Activated CD4-positive, alpha-beta T cell treated with anti-CD3 and anti-CD28 coated beads, Interleukin-2, amount 10 ng/mL, durations not matched to agents 24 days and 14 days (primary cell): Measurements from ENCODE around the gene FOXD2. TPM values are rescaled to one million over a fixed set of nuclear protein-coding genes. Genes with fewer than 3 reads are reported as not detected.

Experiments used
- DNase-seq: peaks from one replicate; pipeline ENCODE4 v3.0.0; 2022
- H3K27ac Mint-ChIP-seq: one replicate; pipeline ENCODE4 v1.8.0; 2022; ENCODE audit warnings: mild to moderate bottlenecking, mixed read lengths
- H3K27me3 Mint-ChIP-seq: one replicate; pipeline ENCODE4 v1.8.0; 2022; ENCODE audit warnings: mixed read lengths
- H3K36me3 Mint-ChIP-seq: one replicate; pipeline ENCODE4 v1.8.0; 2022; ENCODE audit warnings: low read depth, mild to moderate bottlenecking, mixed read lengths
- H3K4me1 Mint-ChIP-seq: one replicate; pipeline ENCODE4 v1.8.0; 2021; ENCODE audit warnings: mixed read lengths
- H3K4me3 Mint-ChIP-seq: one replicate; pipeline ENCODE4 v1.8.0; 2022; ENCODE audit warnings: mild to moderate bottlenecking, moderate library complexity, mixed read lengths
- H3K9me3 Mint-ChIP-seq: one replicate; pipeline ENCODE4 v1.8.0; 2021; ENCODE audit warnings: mixed read lengths
- intact Hi-C: fragments of 100-400 bp; cut with micrococcal nuclease; formaldehyde crosslinking; loops from one replicate; pipeline ENCODE4 v1.15.1; 2023
- total RNA-seq: library from RNA; stranded (reverse); gene quantifications from 2 replicates; pipeline ENCODE4 v1.2.3, GENCODE V29; 2022

The FOXD2 gene
- total RNA-seq, 1 donor from 2014 or later = 0.07 TPM

DNA sequence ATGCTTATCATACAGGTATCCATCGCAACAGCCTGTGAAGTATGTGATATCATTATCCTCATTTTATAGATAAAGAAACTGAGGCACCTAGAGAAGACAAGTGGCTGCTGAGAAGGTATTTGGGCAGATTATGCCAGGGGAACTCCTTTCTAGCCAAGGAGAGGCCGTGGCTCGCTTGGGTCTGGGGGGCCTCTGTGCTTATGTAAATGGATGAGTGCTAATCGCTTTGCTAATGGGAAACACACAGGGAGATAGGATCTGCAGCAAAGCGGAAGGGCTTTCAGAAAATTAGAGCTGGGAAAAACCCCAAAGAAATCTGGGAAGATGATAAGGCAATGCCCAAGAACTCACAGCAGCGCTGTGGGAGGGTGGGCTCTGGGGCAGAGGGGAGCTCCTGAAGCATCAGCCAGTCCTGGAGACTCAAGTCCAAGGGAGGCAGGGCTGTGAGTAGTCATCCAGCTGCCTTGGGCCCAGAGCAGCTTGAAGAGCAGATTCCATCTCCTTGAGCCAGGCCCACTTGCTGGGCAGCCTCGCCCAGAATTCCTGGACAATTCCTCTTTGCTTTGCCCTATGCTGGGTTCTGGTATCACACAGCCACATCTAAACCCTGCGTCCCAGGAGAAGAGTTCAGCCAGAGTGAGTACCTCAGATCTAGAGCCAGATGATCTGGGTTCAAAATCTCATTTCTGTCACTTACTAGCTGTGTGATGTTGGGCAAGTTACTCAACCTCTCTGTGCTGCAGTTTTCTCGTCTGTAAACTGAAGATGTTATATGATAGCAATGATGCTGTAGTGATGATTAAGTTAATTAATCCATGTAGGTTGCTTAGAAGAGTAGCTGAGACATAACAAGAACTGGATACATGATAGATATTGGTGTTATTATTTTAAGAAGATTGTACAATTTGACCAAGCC, 36.7 kb downstream of the FOXD2 start:
- no peaks in the 10 kb centered on the region for H3K9me3 Mint-ChIP-seq
- H3K4me1 Mint-ChIP-seq = no peaks in the 10 kb centered on the region
- no peak for DNase-seq
- H3K4me3 Mint-ChIP-seq = no peak overlapping the region
- peaks cover 9% of the 10 kb centered on the region for H3K27me3 Mint-ChIP-seq
- no peak overlapping the region for H3K27ac Mint-ChIP-seq
- no peaks in the 10 kb centered on the region for H3K36me3 Mint-ChIP-seq
- intact Hi-C loops = no loop called here

DNA sequence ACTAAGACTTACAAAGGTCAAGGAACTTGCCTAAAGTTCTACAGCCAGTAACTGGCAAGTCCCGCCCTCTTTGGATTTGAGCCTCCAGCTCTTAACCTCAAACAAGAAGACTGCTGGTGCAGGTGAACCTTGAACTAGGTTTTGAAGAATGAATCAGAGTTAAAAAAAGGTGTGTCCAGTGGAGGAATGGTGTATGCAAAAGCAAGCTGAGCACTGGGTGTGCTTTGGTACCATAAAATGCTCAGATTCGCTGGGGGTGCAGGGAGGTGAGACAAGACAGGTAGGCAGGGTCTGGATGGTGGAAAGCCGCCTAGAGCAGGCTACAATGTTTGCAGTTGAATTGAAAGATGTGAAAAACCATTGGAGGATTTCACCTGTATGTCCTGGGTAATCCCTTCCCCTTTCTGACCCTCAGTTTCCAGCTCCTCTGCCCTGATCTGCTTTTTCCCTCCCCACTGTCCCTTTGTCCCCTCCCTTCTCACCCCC, 39.8 kb downstream of the FOXD2 start:
- H3K27me3 Mint-ChIP-seq = no peaks in the 10 kb centered on the region
- H3K9me3 Mint-ChIP-seq = no peaks in the 10 kb centered on the region
- H3K27ac Mint-ChIP-seq = no peak overlapping the region
- H3K36me3 Mint-ChIP-seq = no peaks in the 10 kb centered on the region
- H3K4me3 Mint-ChIP-seq = no peak overlapping the region
- intact Hi-C loops = no loop called here
- H3K4me1 Mint-ChIP-seq = no peaks in the 10 kb centered on the region
- no peak for DNase-seq

DNA sequence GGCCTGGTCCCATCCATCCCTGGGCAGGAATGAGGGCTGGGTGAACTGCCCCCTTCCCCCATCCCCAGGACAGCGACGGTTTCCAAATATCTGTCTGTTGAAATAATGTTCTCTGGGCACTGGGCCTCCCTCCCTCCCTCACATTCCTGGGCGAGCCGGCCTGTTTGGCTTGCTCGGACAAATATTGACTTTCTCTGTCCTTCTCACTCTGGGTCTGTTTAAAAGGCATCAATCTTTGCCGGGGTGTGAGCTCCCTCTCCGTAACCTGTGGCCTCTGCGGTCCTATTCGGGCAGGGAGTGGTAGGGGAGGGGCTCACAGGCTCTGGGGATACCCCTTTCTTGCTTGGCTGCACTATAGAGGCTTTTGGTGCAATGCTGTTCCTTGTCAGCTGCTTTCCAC, 40.2 kb downstream of the FOXD2 start:
- no peaks in the 10 kb centered on the region for H3K27me3 Mint-ChIP-seq
- intact Hi-C loops = no loop called here
- no peak for DNase-seq
- no peaks in the 10 kb centered on the region for H3K36me3 Mint-ChIP-seq
- no peaks in the 10 kb centered on the region for H3K4me1 Mint-ChIP-seq
- H3K27ac Mint-ChIP-seq = no peak overlapping the region
- no peak overlapping the region for H3K4me3 Mint-ChIP-seq
- H3K9me3 Mint-ChIP-seq = no peaks in the 10 kb centered on the region

DNA sequence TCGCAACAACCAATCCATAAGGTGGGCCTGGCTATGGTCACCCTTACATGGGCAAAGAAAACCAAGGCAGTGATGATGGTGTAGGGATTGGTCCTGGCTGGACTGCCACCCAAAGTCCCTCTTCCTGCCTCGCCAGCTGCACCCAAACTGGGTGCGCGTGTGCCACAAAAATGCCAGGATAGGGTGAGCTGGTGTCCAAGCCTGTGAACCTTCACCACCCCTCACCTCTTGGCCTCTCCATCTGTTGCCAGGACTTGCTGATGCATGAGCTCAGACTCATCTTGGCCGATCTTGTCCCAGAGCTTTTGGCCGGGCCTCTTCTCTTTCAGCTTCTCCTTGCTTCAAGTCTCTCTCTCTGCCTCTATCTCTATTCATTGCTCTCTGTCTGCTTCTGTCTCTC, 41.8 kb downstream of the FOXD2 start:
- no peak overlapping the region for H3K27ac Mint-ChIP-seq
- H3K9me3 Mint-ChIP-seq = no peaks in the 10 kb centered on the region
- H3K27me3 Mint-ChIP-seq = no peaks in the 10 kb centered on the region
- no peaks in the 10 kb centered on the region for H3K36me3 Mint-ChIP-seq
- H3K4me3 Mint-ChIP-seq = no peak overlapping the region
- intact Hi-C loops = no loop called here
- DNase-seq = no peak
- H3K4me1 Mint-ChIP-seq = no peaks in the 10 kb centered on the region

DNA sequence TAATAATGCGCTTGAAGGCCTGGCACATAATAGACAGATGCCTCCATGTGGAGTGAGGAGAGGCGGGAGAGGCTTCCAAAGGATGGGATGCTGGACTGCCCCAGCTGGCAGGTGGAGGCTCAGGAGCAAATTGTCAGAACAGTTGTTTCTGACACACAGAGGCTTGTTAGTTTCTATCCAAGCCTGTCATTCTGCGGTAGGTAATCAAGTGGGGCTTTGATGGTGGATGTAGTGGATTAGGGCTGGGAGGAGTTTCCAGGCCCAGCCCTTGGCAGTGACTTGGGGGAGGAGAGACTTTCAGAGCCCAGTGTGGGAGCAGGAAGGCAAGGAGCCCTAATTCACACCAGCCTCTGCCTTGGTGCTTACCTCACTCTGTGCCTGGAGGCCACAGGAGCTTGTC, 44.1 kb downstream of the FOXD2 start:
- Mint-ChIP-seq H3K27ac (no peak overlapping the region), H3K36me3 (no peaks in the 10 kb centered on the region), H3K9me3 (no peaks in the 10 kb centered on the region), H3K27me3 (peaks cover 2% of the 10 kb centered on the region), H3K4me3 (no peak overlapping the region), H3K4me1 (no peaks in the 10 kb centered on the region)
- intact Hi-C loops = no loop called here
- DNase-seq = no peak

DNA sequence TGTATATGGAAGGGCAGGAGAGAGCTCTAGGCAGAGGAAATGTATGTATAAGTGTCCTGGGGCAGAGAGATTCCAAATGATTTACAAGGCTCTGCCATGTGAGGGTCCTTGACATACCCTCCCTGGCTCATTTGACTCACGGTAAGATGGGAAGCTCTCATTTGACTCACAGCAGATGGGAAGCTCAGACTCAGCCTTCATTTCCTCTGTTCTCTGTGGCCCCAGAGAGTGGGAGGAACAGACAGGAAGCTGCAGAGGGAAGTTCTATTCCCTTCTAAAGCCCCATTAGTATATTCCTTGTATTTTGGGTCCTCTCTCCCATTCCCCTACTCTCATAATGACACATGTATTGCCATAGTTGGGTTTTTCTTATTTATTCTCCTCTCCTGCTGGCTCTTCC, 44.9 kb downstream of the FOXD2 start:
- no peaks in the 10 kb centered on the region for H3K9me3 Mint-ChIP-seq
- no peak overlapping the region for H3K4me3 Mint-ChIP-seq
- H3K27ac Mint-ChIP-seq = no peak overlapping the region
- no peaks in the 10 kb centered on the region for H3K4me1 Mint-ChIP-seq
- no peak for DNase-seq
- H3K27me3 Mint-ChIP-seq = peaks cover 2% of the 10 kb centered on the region
- intact Hi-C loops = no loop called here
- H3K36me3 Mint-ChIP-seq = no peaks in the 10 kb centered on the region

DNA sequence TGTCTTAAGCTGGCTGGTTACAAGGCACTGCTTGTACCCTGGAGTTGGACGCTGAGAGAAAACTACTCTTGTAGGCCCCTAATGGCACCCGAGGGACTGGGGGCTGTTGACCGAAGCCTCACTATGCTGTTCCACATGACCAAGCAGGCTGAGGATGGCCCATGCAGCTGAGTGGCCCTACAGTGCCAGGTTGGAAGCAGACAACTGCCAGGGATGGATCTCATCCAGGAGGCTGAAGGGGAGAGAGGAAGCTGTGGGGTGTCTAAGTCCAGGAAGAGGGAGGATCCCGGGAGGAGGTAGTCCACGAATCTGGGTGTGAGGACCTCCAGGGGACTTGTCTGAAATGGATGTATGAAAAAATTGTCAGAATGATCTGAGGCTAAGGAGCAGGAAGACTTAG, 45.8 kb downstream of the FOXD2 start:
- Mint-ChIP-seq H3K9me3 (no peaks in the 10 kb centered on the region), H3K4me3 (no peak overlapping the region), H3K36me3 (no peaks in the 10 kb centered on the region), H3K4me1 (no peaks in the 10 kb centered on the region), H3K27ac (no peak overlapping the region), H3K27me3 (peaks cover 2% of the 10 kb centered on the region)
- intact Hi-C loops = no loop called here
- no peak for DNase-seq

DNA sequence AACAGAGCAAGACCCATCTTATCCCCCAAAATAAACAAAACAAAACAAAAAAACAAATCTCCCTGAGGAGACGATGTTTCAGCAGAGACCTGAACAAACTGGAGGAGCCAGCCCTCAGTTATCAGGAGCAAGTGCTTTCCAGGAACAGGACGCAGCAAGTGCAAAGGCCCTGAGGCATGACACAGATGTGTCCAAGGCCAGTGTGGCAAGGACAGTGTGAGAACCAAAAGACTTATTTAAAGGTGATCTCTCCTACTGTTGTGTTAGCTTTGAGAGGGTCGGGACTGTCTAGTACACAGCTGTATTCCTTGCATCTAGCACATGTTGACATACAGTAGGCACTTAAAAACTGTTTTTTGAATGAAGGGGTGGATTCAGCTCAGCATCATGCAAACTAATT, 48.0 kb downstream of the FOXD2 start:
- Mint-ChIP-seq H3K4me3 (no peak overlapping the region), H3K9me3 (no peaks in the 10 kb centered on the region), H3K27ac (no peak overlapping the region), H3K27me3 (peaks cover 2% of the 10 kb centered on the region), H3K4me1 (no peaks in the 10 kb centered on the region), H3K36me3 (no peaks in the 10 kb centered on the region)
- intact Hi-C loops = no loop called here
- DNase-seq = no peak

DNA sequence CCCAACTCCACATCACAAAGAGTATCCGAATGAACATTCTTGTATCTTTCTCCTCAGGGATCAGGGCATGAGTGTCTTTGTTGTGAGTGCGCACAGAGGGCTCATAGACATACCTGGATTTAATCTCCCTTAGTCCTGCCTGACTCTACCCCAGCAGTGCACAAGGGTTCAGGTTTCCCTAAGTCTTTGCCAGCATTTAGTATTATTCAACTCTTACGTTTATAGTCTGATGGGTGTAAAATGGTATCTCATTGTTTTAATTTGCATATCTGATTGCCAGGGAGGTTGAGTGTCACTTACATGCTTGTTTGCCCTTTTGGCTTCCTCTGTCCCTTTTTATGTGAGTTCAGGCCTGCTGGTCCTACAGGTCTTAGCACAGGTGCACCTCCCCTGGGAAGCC, 49.5 kb downstream of the FOXD2 start:
- no peaks in the 10 kb centered on the region for H3K4me1 Mint-ChIP-seq
- no peaks in the 10 kb centered on the region for H3K9me3 Mint-ChIP-seq
- H3K27ac Mint-ChIP-seq = no peak overlapping the region
- H3K4me3 Mint-ChIP-seq = no peak overlapping the region
- no peaks in the 10 kb centered on the region for H3K36me3 Mint-ChIP-seq
- DNase-seq = no peak
- intact Hi-C loops = no loop called here
- peaks cover 2% of the 10 kb centered on the region for H3K27me3 Mint-ChIP-seq

DNA sequence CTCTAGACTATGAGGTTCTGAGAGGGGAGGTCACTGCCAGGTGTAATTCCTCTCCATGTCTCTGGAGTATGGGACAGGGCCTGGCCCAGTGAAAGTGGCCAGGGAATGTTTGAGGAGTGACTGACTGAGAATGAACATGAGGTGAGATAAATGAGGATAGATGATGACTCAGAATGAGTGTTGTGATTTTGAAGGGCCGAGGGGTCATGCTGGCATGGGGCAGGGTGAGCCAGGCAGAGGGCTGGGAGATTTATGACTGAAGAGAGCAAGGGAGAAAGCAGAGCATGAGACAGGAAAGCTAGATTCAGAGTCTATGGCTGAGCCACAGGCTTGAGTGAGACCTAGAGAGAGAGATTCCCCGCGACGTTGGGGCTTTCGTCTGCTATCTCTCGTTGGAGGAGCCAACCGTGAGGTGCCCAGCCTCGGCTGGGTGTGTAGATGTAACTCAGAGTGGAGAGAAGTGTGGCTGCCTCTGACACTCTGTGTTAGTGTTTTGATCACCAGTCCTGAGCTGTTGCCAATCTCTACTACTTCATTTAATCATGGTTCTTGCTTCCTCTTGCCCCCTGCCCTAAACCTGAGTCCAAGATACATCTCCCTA, 50.1 kb downstream of the FOXD2 start:
- Mint-ChIP-seq H3K4me3 (no peak overlapping the region), H3K9me3 (no peaks in the 10 kb centered on the region), H3K4me1 (no peaks in the 10 kb centered on the region), H3K27me3 (peaks cover 4% of the 10 kb centered on the region), H3K36me3 (no peaks in the 10 kb centered on the region), H3K27ac (no peak overlapping the region)
- no peak for DNase-seq
- intact Hi-C loops = no loop called here

Other genes starting within 250 kb of the FOXD2 start
- gene PDZK1IP1, start 248.0 kb upstream of the FOXD2 start, total RNA-seq = not detected in 2 replicates
- gene TAL1, start 205.8 kb upstream of the FOXD2 start, total RNA-seq = not detected in 2 replicates
- 25.1 and 28.0 TPM in 2 replicates for gene STIL, start 123.9 kb upstream of the FOXD2 start, total RNA-seq
- 104 and 107 TPM in 2 replicates for gene CMPK1, start 104.3 kb upstream of the FOXD2 start, total RNA-seq
- gene FOXE3, start 21.8 kb upstream of the FOXD2 start, total RNA-seq = not detected in 2 replicates